Tibial nerve (tissue), 4 donors: ENCODE measurements around the gene FAM110D. TPM values are rescaled to one million over a fixed set of nuclear protein-coding genes. Genes with fewer than 3 reads are reported as not detected.

Source experiments
- DNase-seq, 2 donors: peaks; one replicate each; pipeline ENCODE4 v3.0.0-alpha.2; 2019; ENCODE audit warnings: low spot score in 2 of 2
- H3K27ac ChIP-seq, 4 donors: fragments of 200-600 bp; sonication (generic) in 3 of 4; one replicate each; pipeline ENCODE4 v1.5.1; 2017 to 2019; ENCODE audit warnings: mild to moderate bottlenecking in 1 of 4
- H3K27me3 ChIP-seq, 2 donors: fragments of 200-600 bp; sonication (generic) in 1 of 2; one replicate each; pipeline versions ENCODE4 v1.5.1 to v1.6.0; 2017 to 2019
- H3K36me3 ChIP-seq, 3 donors: fragments of 200-600 bp; sonication (generic); one replicate each; pipeline ENCODE4 v1.5.1; 2018 to 2019
- H3K4me1 ChIP-seq, 4 donors: fragments of 200-600 bp; sonication (generic) in 3 of 4; one replicate each; pipeline ENCODE4 v1.5.1; 2017 to 2019
- H3K4me3 ChIP-seq, 4 donors: fragments of 200-600 bp; sonication (generic) in 3 of 4; one replicate each; pipeline ENCODE4 v1.5.1; 2017 to 2019; ENCODE audit warnings: mild to moderate bottlenecking in 1 of 4, moderate library complexity in 1 of 4
- H3K9me3 ChIP-seq, 4 donors: fragments of 200-600 bp; sonication (generic) in 3 of 4; one replicate each; pipeline ENCODE4 v1.5.1; 2017 to 2019
- CTCF ChIP-seq, 5 experiments: fragments of 200-600 bp in 3 of 5; fragments of 450-650 bp in 2 of 5; sonication (generic) in 3 of 5; IDR thresholded peaks; one replicate each; pipeline ENCODE4 v1.5.1; 2016 to 2019; ENCODE audit warnings: antibody characterized with exemption in 5 of 5, mild to moderate bottlenecking in 3 of 5, moderate library complexity in 2 of 5
- EP300 ChIP-seq, 2 donors: sonication (generic); formaldehyde crosslinking; IDR thresholded peaks; one replicate each; pipeline ENCODE4 v1.6.1; 2017; ENCODE audit warnings: antibody characterized with exemption in 2 of 2, mild to moderate bottlenecking in 1 of 2
- POLR2A ChIP-seq, 2 donors: fragments of 450-650 bp; IDR thresholded peaks; one replicate each; pipeline ENCODE4 v1.6.1; 2017; ENCODE audit warnings: antibody characterized with exemption in 2 of 2, mild to moderate bottlenecking in 2 of 2, moderate library complexity in 2 of 2
- WGBS, 2 donors: methylation state at CpG; one replicate each; pipeline ENCODE4 v1.1.5; 2018; 5-methylcytosine and 5-hydroxymethylcytosine counted together
- total RNA-seq, 4 donors: library from RNA; depleted of rRNA; stranded (reverse); fragments of >200 nt; gene quantifications; one replicate each; pipeline ENCODE4 v1.1.0, GENCODE V29; 2016

FAM110D gene
- total RNA-seq, 4 donors from 2014 or later, result 11.9 to 22.7 (median 14.2) TPM

GRCh38 chr1:26171084-26172072 is 12.5 kb downstream of the FAM110D start, which contains the start of gene ZNF593OS:
TSS of gene ZNF593OS (minus strand) at chr1:26171832. CDS start at chr1:26171661, 171 bp downstream.
- H3K4me3 ChIP-seq, result peak within 1 kb of the TSS in 3 of 4 donors; percentile 84 to 96 (median 85)
- 90 to 91% methylated on average over 32 to 34 of the region's 34 CpGs for WGBS, 2 donors
- no peak for DNase-seq
- H3K27me3 ChIP-seq, result no peaks in the 10 kb centered on the region
- H3K4me1 ChIP-seq, result peaks cover 0 to 22% (median 7%) of the 10 kb centered on the region in 4 donors
- peak within 1 kb of the TSS in 1 of 4 donors; percentile 86 for H3K27ac ChIP-seq
- TF ChIP-seq EP300 (IDR thresholded peaks at IDR 0.05) (no peak), POLR2A (IDR thresholded peaks at IDR 0.05) (no peak), CTCF (IDR thresholded peaks at IDR 0.05) (no peak)
- H3K36me3 ChIP-seq, result peaks cover 0 to 18% (median 0%) of the 10 kb centered on the region in 3 donors
- no peaks in the 10 kb centered on the region for H3K9me3 ChIP-seq

- 90 to 93% methylated on average over 8 of the region's 8 CpGs for WGBS, 2 donors
- no peak for TF ChIP-seq POLR2A (IDR thresholded peaks at IDR 0.05)
- TF ChIP-seq EP300 (IDR thresholded peaks at IDR 0.05), result no peak
- TF ChIP-seq CTCF (IDR thresholded peaks at IDR 0.05), result no peak
- Histone ChIP-seq H3K27me3 (no peaks in the 10 kb centered on the region), H3K4me1 (peaks cover 0 to 9% (median 6%) of the 10 kb centered on the region in 4 donors), H3K9me3 (no peaks in the 10 kb centered on the region), H3K36me3 (peaks cover 0 to 19% (median 0%) of the 10 kb centered on the region in 3 donors), H3K4me3 (no peak overlapping the region), H3K27ac (no peak overlapping the region)
- no peak for DNase-seq
Observed at GRCh38 chr1:26175346-26175745, 16.5 kb downstream of the FAM110D start.

GRCh38 chr1:26177182-26177684 is 18.4 kb downstream of the FAM110D start, which contains the start of gene CNKSR1:
TSS of gene CNKSR1 (plus strand) at chr1:26177491. CDS start at chr1:26177548, 57 bp downstream.
- Histone ChIP-seq H3K4me3 (peak within 1 kb of the TSS in 1 of 4 donors; percentile 15), H3K27ac (peak within 1 kb of the TSS in 1 of 4 donors; percentile 45)
- TF ChIP-seq EP300 (IDR thresholded peaks at IDR 0.05) (no peak), POLR2A (IDR thresholded peaks at IDR 0.05) (no peak), CTCF (IDR thresholded peaks at IDR 0.05) (no peak)

GRCh38 chr1:26180010-26180506 is 21.2 kb downstream of the FAM110D start:
- H3K9me3 ChIP-seq, result no peaks in the 10 kb centered on the region
- H3K27me3 ChIP-seq, result no peaks in the 10 kb centered on the region
- 76 to 84% methylated on average over 4 of the region's 4 CpGs for WGBS, 2 donors

More at GRCh38 chr1:26177182-26177684, 18.4 kb downstream of the FAM110D start, which contains the start of gene CNKSR1:
- H3K36me3 ChIP-seq, result peaks cover 0 to 13% (median 0%) of the 10 kb centered on the region in 3 donors
- no peak for DNase-seq
- 42 to 49% methylated on average over 15 to 21 of the region's 21 CpGs for WGBS, 2 donors
- H3K9me3 ChIP-seq, result no peaks in the 10 kb centered on the region
- H3K27me3 ChIP-seq, result no peaks in the 10 kb centered on the region
- no peaks in the 10 kb centered on the region for H3K4me1 ChIP-seq

More at GRCh38 chr1:26180010-26180506, 21.2 kb downstream of the FAM110D start:
- no peak overlapping the region for H3K4me3 ChIP-seq
- no peak for TF ChIP-seq CTCF (IDR thresholded peaks at IDR 0.05)
- TF ChIP-seq EP300 (IDR thresholded peaks at IDR 0.05), result no peak
- no peak for TF ChIP-seq POLR2A (IDR thresholded peaks at IDR 0.05)
- no peak overlapping the region for H3K27ac ChIP-seq
- no peak for DNase-seq
- peaks cover 0 to 30% (median 0%) of the 10 kb centered on the region in 3 donors for H3K36me3 ChIP-seq
- no peaks in the 10 kb centered on the region for H3K4me1 ChIP-seq
